Muscle layer of colon (tissue), 2 donors: ENCODE measurements around the gene PYM1.

Experiments used
- H3K27ac ChIP-seq: one replicate; pipeline ENCODE4 v1.7.0; 2013; ENCODE audit warnings: low read depth, mild to moderate bottlenecking, low read length, moderate library complexity
- H3K27me3 ChIP-seq, 2 donors: one replicate each; pipeline ENCODE4 v1.7.0; 2013; ENCODE audit warnings: low read length in 2 of 2, mild to moderate bottlenecking in 2 of 2; ENCODE audit not compliant: insufficient read depth in 2 of 2, control insufficient read depth in 1 of 2
- H3K36me3 ChIP-seq: one replicate; pipeline ENCODE4 v1.7.0; 2013; ENCODE audit warnings: mild to moderate bottlenecking, low read length; ENCODE audit not compliant: insufficient read depth
- H3K4me1 ChIP-seq: one replicate; pipeline ENCODE4 v1.7.0; 2013; ENCODE audit warnings: mild to moderate bottlenecking, low read length; ENCODE audit not compliant: insufficient read depth
- H3K4me3 ChIP-seq, 2 donors: one replicate each; pipeline ENCODE4 v1.7.0; 2013; ENCODE audit warnings: low read length in 2 of 2, low read depth in 1 of 2, mild to moderate bottlenecking in 1 of 2, moderate library complexity in 1 of 2
- H3K9ac ChIP-seq: one replicate; pipeline ENCODE4 v1.7.0; 2013; ENCODE audit warnings: low read length
- H3K9me3 ChIP-seq: one replicate; pipeline ENCODE4 v1.7.0; 2013; ENCODE audit warnings: mild to moderate bottlenecking, low read length
- donor health status: abdominal sarcoma.
- donor health status: Adenocarcinoma of cecum.

The PYM1 gene

DNA sequence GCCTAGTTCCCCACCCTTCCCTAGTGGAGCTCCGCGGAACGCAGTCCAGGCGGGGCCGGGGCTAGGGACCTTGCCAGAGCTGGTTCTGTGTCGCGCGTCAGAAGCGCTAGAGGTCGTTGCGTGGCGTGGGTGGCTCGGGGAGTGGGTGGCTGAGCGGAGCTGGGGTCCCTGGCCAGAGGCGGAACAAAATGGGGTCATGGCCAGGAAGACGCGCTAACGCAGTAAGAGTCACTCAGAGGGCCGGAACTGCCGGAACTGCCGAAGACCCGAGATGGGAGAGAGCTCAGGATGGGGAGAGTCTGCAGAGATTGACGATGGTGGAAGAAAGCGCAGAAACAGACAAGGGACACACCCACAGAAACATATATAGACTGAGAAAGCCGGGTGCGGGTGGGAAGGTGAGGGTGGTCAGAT is 8.1 kb upstream of the PYM1 start:
- Histone ChIP-seq H3K9me3 (no peaks in the 10 kb centered on the region), H3K9ac (no peak overlapping the region), H3K4me3 (no peak overlapping the region), H3K36me3 (no peaks in the 10 kb centered on the region), H3K27me3 (no peaks in the 10 kb centered on the region), H3K4me1 (peaks cover 24% of the 10 kb centered on the region), H3K27ac (no peak overlapping the region)

DNA sequence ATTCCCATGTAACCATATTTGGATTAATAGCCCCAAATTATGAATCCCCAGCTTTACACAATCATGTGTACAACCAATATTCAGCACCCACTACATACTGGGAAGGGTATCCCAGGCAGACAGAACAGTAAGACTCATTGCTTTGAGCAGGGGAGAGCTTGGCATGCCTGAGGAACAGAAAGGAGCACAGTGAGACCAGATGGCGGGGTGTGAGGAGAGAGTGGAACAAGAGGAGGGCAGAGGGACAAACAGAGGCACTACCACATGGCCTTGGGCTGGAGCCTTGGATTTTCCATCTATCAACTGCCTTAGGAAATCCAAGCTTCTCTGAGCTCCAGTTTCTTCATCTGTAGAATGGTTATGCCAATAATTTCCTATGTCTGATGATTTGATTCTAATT is 7.1 kb upstream of the PYM1 start:
- Histone ChIP-seq H3K4me3 (no peak overlapping the region), H3K4me1 (peaks cover 20% of the 10 kb centered on the region)

GRCh38 chr12:55933799-55934742 is 6.4 kb upstream of the PYM1 start:
- peaks cover 24% of the 10 kb centered on the region for H3K4me1 ChIP-seq
- no peak overlapping the region for H3K4me3 ChIP-seq
- H3K27me3 ChIP-seq, result no peaks in the 10 kb centered on the region
- no peak overlapping the region for H3K9ac ChIP-seq
- no peaks in the 10 kb centered on the region for H3K36me3 ChIP-seq
- H3K27ac ChIP-seq, result no peak overlapping the region
- no peaks in the 10 kb centered on the region for H3K9me3 ChIP-seq

More for the DNA sequence above, 7.1 kb upstream of the PYM1 start:
- H3K27me3 ChIP-seq, result no peaks in the 10 kb centered on the region
- no peak overlapping the region for H3K9ac ChIP-seq
- no peak overlapping the region for H3K27ac ChIP-seq
- H3K36me3 ChIP-seq, result no peaks in the 10 kb centered on the region
- H3K9me3 ChIP-seq, result no peaks in the 10 kb centered on the region

GRCh38 chr12:55933169-55933798 is 5.6 kb upstream of the PYM1 start:
- Histone ChIP-seq H3K4me1 (peaks cover 31% of the 10 kb centered on the region), H3K36me3 (no peaks in the 10 kb centered on the region), H3K9me3 (no peaks in the 10 kb centered on the region), H3K27ac (no peak overlapping the region), H3K9ac (no peak overlapping the region), H3K27me3 (no peaks in the 10 kb centered on the region), H3K4me3 (no peak overlapping the region)

DNA sequence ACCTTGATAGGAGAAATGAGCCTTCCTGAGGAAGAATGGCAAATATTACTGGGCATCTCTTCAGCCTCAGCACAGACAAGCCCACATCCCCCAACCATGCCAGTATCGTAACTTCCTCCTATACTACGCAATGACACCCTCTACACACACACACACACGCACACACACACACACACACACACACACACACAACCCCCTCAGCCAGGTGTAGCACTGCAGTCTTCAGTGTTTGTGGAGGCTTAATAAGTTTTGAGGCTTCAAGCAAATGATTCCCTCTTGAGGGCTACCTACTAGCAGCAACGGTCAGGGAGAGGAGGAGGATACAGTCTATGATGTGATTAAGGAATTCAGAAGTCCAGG is 4.8 kb upstream of the PYM1 start:
- Histone ChIP-seq H3K27ac (peak overlapping the region; percentile 66), H3K9me3 (no peaks in the 10 kb centered on the region), H3K27me3 (no peaks in the 10 kb centered on the region), H3K4me3 (peak overlapping the region; percentile 53 to 85), H3K9ac (peak overlapping the region; percentile 72), H3K36me3 (no peaks in the 10 kb centered on the region), H3K4me1 (peaks cover 34% of the 10 kb centered on the region)

GRCh38 chr12:55931780-55932550 is 4.3 kb upstream of the PYM1 start:
- H3K4me3 ChIP-seq, result peak overlapping the region; percentile 53 to 85
- peak overlapping the region; percentile 72 for H3K9ac ChIP-seq
- no peaks in the 10 kb centered on the region for H3K36me3 ChIP-seq
- H3K4me1 ChIP-seq, result peaks cover 34% of the 10 kb centered on the region
- H3K9me3 ChIP-seq, result no peaks in the 10 kb centered on the region
- H3K27me3 ChIP-seq, result no peaks in the 10 kb centered on the region
- H3K27ac ChIP-seq, result peak overlapping the region; percentile 66

DNA sequence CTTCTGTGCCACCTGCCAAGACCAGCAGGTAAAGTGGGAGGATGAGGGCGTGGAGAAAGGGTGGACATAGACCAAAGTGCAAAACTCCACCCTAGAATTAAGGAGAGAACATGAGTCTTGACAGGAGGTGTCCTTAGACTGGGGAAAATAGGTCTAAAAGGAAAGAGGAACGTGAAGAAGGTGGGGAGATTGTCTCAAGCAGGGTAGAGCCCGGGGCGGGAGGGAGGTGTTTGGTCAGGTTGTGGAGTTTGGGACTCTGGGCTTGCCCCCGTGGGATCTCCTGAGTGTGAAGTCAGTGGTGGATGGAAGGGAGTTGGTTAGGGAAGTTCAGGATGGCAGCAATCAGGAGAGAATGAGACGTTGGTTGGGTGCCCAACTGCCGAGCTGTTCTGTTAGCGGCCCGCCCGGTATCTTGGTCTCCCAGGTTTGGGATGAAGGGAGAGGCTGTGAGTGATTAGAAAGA is 3.7 kb upstream of the PYM1 start:
- Histone ChIP-seq H3K4me1 (peaks cover 36% of the 10 kb centered on the region), H3K4me3 (peak overlapping the region; percentile 53 to 85), H3K36me3 (no peaks in the 10 kb centered on the region), H3K9ac (peak overlapping the region; percentile 72), H3K27me3 (no peaks in the 10 kb centered on the region), H3K27ac (peak overlapping the region; percentile 66), H3K9me3 (no peaks in the 10 kb centered on the region)

GRCh38 chr12:55930771-55931316 is 3.1 kb upstream of the PYM1 start, which contains the start of gene DGKA:
Gene DGKA (plus strand): TSS chr12:55931162. CDS start chr12:55936504, 5,342 bp downstream.
- Histone ChIP-seq H3K27ac (peak within 1 kb of the TSS; percentile 66), H3K4me1 (peaks cover 41% of the 10 kb centered on the region), H3K36me3 (no peaks in the 10 kb centered on the region), H3K4me3 (peak within 1 kb of the TSS; percentile 53 to 85), H3K9ac (peak within 1 kb of the TSS; percentile 72), H3K9me3 (no peaks in the 10 kb centered on the region), H3K27me3 (no peaks in the 10 kb centered on the region)

DNA sequence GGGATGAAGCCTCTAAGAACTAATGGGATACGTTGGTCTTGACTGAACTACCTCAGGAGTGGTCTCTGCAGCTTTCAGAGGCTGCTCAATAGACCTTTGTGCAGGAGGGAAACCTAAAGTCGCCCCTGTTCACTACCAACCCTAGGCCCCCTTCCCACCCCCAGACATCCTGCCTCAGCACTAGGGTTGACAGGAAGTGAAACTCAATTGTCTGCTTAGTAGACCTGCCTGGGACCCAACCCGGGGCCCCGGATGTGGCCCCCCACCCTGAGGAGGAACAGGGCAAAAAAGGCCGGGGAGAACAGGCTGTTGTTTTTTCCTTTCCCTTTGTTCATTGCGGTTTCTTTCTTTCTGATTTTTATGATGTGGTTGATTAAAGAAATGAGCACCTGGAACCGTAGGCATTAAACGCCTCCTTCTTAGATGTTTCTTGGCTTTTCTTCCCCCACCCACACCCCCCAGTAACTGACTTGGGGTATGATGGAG is 1.7 kb upstream of the PYM1 start:
- Histone ChIP-seq H3K27ac (peak overlapping the region; percentile 22), H3K9me3 (no peaks in the 10 kb centered on the region), H3K4me3 (no peak overlapping the region), H3K36me3 (no peaks in the 10 kb centered on the region), H3K9ac (no peak overlapping the region), H3K4me1 (peaks cover 43% of the 10 kb centered on the region), H3K27me3 (no peaks in the 10 kb centered on the region)

DNA sequence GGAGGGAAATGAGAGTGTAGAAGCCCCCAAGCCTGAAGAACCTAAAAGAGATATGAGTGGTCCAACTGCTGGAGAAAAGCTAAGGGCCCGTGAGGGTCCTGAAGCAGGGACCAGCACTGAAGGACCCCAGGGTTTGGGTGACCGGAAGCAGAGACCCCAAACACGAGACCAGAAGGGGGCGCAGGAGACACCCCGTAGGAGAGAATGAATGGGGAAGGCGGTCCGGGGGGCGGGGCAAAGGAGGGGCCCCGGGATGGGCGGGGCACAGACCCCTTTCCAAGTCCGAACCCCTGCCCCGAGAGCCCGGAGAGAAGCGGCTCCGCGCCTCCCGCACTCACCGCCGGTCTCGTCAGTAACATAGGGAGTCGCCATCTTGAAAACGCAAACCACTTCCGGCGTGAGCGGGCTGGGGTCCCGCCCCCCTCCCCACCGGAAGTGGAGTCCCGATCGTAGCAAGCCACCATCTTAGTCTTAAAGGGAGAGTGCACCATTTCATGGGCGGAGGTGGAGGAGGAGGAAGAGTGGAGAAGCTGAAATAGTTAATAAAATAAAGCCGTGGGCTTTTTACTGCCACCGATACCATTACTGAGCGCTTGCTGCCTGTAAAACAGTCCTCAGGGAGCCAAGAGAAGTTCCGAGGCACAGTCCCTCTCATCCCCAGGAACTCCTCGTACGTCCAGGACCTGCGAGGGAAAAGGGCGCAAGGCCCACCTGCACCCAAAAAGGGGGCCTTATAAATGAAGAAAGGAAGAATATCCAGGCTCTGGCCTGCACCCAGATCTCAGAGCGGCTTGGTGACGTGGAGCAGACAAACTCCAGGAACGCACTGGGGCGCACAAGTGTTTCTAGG is 731 bp downstream of the PYM1 start:
- no peaks in the 10 kb centered on the region for H3K9me3 ChIP-seq
- peak overlapping the region; percentile 100 for H3K9ac ChIP-seq
- peak overlapping the region; percentile 96 to 100 for H3K4me3 ChIP-seq
- H3K27me3 ChIP-seq, result no peaks in the 10 kb centered on the region
- H3K27ac ChIP-seq, result peak overlapping the region; percentile 92
- peaks cover 35% of the 10 kb centered on the region for H3K4me1 ChIP-seq
- peaks cover 2% of the 10 kb centered on the region for H3K36me3 ChIP-seq
